ENCODE data around the gene LYRM9.
"Not testable (repeated sequence)": the region's sequence is repeated elsewhere in the genome, so short reads cannot be mapped to it uniquely, and the experiment has no call there.

The LYRM9 gene

DNA sequence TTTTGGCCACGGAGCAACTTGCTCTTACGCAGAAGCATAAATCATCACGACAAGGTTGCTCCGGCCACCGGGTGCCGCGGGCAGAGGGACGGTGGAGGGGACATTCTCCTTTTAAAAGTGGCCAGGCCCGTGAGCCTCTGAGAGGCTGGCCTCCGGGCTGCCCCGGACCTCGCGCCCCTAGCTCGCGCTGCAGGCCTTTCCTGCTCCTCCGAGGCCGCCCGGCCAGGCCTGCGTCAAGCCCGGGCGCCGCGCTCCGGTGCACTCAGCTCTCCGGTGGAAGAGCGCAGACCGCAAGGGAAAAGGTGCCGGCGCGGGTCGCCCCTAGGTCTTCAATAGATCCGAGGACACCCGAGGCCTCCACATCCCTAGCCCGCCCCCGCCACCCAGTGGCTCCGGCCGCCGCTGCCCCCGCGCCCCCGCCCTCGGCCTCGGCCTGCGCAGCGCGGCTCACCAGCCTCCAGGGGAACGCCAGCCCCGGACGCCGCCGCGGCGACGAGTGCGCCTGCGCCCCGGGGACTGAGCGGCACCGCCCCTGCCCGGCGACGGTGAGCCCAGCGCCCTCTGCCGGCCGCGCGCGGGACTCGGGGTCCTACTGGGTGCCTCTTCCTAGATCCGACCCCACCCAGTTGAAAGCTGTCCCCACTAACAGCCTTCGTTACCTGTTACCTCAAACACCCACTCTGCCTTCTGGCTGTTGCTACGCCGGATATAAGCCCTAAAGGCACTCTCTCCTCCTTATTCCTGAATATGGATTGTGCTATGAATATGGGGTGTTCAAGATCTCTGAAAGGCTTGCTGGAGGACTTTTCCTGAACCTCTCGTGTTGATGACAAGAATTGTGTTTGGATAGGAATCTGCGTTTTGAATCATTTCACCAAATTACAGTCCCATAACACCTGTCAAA, at the start of gene LYRM9:
Gene LYRM9 (minus strand): TSS at position 500 of the 904 bp plus-strand sequence. CDS start 10,671 bp downstream, outside the sequence.
- peak; percentile 79 for DNase-seq (ENCODE audit: low spot score)

DNA sequence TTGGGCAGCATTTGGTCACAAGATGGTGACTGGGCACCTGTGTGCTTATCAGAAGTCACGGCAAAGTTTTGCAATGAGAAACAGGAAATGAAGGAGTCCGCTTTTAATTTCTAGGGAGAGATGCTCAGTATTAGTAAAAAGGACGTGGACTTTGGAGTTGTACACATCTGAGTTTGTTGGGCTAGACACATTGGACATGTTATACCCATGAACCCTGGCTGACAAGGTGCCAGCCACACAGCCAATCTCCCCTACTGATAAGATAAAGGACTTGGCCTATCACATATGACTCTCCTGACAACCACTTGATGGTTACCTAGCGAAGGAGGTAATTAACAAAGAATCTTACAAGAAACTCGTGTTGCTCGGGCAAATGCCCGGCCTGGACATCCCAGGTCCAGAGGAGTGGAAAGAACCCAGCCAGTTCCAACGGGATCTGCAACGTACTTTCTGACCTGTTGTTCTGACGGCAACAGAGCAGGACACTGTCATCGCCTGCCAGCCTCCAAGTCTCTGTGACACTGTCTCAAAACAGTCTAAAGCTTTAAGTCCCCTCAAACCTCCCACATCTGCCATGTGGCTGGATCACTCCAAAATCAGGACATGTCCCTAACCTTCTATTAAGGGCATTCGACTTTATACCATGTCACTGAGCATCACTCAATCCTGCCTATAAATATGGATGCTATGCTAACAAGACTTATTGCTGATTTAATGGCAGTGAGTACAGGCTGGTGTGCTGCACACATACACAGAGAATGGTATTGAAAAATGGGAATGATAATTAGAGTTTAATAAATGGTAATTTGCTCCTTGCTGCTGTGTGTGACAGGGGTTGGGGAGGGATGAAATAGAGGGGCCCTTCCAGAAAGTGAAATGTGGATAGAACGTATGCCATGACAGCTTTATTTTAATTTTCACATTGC, 47.6 kb upstream of the LYRM9 start:
- no peak for DNase-seq (ENCODE audit: low spot score)

DNA sequence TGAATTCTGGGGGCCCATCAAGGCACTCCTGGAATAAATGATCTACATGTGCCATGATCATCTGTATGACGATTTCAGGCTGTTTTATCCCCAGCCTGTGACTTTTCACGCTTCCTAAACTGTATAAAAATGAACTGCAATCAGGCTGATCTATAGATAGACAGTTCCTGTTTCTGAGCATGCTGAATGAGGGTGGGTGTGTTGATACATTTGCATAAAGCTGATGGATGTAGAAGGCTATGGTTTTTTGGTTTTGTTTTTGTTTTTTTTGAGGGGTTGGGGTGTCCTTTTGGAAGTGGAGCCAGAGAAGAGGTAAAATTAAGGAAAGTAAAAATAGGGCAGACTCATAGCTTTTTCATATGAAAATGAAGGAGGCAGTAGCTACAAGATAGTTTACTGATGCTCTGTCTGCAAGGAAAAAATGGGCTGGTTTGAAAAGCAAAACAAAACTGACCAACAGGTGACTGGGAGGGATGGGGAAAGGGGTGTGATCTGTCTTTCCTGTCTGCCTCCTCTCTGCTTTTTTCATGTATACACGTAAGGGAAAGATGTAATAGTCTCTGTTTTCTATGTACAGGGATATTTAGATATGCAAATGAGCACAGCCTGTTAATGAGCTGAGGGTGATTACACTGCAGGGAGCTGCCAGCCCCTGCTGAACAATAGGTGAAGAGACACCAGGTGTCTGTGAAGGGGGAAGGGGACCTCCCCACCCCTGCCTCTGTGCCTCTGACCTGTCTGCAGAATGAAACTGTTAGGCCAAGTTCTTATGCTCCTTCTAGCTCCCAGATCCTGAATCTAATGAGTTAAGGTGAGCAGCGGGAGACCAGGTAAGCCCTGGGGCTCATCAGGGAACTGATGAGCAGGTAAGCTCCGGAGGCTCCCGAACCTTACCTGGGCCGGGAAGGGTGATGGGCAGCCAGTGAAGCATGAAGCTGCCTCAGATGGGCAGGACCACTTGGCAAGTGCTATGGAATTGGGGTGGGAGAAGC, 46.6 kb upstream of the LYRM9 start:
- DNase-seq (ENCODE audit: low spot score): no peak

DNA sequence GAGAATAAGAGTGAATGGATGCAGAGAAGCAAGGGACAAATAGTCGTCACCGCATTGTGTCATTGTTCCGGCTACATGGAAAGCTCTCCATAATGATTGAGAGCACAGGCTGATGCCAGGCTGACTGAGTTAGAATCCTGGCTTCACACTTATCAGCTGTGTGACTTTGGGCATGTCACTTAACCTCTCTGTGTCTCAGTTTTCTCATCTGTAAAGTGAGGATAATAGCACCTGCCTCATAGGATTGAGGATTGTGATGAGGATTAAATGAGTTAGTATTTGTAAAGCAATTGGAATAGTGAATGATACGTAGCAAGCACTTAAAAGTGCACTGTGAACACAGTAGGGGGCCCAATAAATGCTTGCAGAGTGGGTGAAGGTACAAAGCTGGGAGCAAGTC, 45.7 kb upstream of the LYRM9 start:
- no peak for DNase-seq (ENCODE audit: low spot score)

DNA sequence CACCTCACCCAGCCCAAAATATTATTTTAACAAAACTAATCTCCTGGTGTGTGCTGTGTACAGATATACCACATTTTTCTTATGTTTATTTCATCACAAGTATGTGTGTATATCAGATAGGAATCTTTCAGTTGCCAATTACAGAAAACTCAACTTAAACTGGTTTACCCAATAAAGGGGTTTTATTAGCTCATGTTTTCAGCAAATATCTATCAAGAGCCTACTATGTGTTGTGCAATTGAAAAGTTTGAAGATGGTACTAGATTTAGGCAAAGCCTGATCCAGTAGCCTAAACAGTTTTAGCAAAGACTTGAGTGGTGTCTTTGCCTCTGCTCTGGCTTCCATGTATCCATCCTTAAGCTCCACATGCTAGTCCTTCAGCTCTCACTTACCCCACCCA, 45.1 kb upstream of the LYRM9 start:
- DNase-seq (ENCODE audit: low spot score): no peak

DNA sequence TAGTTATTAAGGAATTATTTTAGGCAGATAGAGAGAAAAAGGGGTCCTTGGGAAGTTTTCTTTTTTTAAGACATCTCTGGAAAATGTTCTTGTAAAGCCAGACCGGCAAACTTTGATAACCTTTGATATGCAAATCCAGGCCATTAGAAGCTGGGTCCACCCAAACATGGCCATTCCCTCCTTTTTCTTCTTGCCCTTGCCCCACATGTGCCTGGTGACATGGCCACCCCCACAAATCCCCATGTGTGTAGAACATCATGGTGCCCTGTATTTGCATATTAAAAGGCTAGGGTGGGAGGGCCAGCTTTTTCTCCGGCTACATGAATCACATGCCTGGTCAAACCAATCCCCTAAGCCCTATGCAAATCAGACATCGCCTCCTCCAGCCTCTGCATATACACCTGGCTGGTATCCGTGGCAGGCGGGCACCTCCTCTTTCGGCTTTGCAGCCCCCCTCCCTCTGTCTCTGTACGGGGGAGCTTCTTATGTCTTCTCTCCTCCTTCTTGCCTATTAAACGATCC, 43.9 kb upstream of the LYRM9 start:
- no peak for DNase-seq (ENCODE audit: low spot score)

DNA sequence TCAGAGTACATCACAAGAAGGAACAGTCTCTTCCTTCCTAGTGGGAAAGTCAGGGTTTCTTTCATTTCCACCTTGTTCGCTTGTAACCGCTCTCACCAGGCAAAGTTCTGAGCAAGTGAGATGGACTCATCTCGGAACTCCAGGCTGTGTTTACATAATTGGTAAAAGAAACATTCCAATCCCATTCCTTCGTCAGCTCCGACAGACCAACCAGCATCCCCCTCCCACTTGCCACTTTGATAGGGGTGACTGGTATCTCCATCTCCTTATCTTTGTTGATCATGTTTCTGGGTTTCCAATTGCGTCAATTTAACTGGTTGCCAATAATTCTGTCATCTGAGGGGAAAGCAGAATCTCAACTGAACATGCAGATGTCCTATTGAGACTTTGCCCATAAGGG, 36.8 kb upstream of the LYRM9 start:
- no peak for DNase-seq (ENCODE audit: low spot score)

DNA sequence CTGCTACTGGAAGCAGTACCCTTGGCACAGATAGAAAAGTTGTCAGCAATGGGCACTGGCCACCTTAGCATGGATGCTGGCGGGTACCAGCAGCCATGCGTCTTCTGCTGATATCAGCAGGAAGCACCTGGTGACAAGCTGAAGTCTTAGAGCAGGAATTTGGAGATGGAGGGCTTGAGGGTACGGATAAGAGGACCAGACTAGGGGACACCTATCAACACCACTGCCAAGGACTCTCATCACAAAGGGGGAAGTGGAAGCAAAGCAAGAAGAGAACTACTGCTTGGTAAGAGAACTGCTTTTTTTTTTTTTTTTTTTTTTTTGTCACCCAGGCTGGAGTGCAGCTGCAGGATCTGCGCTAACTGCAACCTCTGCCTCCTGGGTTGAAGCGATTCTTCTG, 35.4 kb upstream of the LYRM9 start:
- DNase-seq (ENCODE audit: low spot score): no peak

DNA sequence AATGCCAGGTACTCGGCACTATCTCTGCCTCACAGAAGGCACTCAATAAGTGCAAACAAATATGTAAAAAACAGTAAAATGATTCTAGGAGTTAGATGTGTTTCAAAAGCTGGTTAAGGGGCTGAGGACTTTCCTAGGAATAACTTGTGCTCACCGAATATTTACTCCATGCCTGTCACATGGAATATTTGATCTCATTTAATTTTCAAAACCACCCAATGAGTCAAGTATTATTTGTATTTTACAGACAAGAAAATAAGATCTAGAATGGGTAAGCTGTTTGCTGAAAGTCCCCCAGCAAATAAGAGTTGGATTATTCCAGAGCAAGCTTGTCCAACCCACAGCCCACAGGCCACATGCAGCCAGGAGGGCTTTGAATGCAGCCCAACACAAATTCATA, 34.6 kb upstream of the LYRM9 start:
- no peak for DNase-seq (ENCODE audit: low spot score)

DNA sequence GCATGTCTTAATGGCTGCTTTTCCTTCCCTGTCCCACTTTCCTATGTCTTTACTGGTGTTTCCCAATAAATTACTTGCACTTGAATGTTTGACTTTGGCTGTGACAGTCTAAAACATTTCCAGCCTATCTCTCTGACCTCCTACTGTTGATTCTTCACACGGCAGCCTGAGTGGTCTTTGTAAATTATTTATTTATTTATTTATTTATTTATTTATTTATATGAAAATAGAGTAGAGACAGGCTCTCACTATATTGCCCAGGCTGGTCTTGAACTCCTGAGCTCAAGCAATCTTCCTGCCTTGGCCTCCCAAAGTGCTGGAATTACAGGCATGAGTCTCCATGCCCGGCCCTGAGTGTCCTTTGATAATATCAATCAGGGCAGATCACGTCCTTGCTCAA, 28.4 kb upstream of the LYRM9 start:
- no peak for DNase-seq (ENCODE audit: low spot score)

DNA sequence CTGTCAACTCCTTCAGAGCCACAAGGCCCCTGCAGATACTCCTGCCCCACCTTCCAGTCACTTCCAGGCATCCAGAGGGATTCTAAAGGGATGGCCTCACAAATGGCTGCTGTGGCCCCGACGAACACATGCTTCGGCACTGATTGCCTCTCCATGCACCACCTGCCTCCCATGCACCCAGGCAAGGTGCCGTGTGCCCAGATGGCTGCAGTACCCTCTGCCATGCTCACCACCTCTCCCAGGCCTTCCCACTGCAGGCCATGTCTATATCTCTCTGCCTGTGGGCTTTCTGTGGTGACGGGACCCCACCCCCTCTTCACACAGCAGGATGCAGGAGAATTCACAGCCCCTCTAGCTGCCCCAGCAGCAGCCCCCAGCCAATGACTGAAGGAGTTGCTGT, 27.9 kb upstream of the LYRM9 start:
- no peak for DNase-seq (ENCODE audit: low spot score)

DNA sequence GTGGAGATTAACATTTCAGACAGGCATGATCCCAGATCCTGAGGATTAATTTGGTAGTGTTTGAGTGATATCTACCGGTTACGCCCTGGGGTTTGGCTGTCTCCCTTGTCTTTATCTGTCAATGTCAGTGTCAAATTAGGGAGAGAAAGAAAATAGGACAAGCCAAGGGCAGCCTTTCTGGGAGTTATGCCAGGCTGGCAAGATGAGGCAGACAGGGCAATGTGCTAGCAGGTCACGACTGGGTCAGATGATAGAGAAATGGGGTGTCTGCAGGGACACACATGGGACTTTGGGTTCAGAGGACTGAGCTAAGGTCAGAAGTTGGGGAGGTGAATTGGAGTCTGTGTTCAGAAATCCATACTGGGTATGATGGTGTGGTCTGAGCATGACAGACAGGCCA, 27.4 kb upstream of the LYRM9 start:
- DNase-seq (ENCODE audit: low spot score): no peak

DNA sequence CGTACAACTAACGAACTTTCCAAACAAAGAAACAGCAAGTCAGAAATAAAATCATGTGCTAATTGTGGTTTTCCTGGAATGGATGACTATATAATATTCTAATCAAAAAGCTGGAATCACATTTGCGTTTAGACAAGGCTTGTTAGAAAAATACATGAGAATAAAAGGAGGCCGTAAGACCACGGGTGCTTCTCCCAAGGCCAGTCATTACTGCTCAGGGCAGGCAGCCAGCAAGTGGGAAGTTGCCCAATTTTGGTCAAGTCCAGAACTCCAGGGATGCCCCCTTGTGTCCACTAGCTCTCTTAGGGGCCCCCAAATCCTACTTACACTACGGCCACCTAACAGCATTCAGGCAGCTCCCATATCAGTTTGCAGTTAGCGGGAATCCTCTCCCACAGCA, 25.9 kb upstream of the LYRM9 start:
- DNase-seq (ENCODE audit: low spot score): no peak

DNA sequence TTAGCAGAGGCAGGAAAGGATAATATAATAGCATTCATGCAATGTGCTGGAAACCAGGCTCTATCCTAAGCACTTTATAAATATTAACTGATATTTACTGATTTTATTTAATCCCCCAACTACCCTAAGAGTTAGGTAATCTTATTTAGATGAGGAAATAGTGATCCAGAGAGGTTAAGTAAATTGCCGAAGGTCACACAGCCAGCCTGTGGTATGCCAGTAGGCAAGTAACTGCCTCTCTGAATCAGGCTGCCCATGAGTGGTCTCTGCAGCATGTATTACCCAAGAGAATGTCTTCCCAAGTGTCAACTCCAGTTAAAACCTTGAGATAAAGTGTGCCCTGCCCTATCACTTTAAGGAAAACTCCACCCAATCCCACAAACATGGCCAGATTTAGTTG, 25.3 kb upstream of the LYRM9 start:
- no peak for DNase-seq (ENCODE audit: low spot score)

DNA sequence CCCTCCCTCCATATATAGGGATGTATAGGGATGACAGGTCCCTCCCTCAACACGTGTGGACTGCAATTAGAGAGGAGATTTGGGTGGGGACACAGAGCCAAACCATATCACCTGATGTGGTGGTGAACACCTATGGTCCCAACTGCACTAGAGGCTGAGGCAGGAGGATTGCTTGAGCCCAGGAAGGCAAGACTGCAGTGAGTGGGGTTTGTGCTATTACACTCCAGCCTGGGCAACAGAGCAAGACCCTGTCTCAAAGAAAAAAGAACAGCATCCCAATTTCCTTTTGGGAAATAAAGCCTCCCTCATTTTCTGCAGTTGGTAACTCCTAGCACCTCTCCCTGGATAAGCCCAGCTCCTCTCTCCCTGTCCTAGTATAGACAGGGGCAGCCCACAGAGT, 23.8 kb upstream of the LYRM9 start:
- DNase-seq (ENCODE audit: low spot score): no peak

DNA sequence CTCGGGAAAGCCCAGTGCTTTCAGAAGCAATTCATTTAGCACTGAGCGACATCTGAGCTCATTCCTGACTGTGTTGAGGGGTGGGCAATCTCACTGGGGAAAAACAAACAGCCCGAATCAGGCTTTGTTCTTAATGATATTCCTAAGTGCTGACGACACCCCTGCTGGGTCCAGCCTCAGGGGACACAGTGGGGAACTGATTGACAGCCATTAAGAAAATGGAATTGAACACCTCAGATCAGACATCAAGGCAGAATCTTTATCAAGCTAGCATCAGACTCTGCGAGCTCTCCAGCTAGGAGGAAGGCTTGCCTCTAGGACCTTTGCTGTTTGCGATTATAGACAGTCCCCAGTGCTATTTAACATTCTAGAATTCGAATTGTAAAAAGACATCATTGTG, 22.5 kb upstream of the LYRM9 start:
- DNase-seq (ENCODE audit: low spot score): no peak

DNA sequence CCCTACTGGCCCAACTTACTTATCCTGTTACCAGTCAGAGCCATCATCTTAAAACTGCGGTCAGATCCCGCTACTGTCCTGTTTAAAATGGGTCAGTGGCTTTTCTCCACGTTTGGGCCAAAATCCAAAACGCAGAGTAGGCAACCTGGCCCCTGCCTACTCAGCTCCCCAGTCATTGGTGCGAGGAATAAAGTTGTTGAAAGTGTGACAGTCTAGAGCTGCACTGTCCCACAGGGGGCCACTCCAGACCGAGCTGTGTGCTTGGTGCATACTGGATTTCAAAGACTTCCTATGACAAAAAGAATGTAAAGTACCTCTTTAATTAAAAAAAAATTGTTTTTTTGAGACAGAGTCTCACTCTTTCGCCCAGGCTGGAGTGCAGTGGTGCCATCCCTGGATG, 21.2 kb upstream of the LYRM9 start:
- DNase-seq (ENCODE audit: low spot score): no peak

DNA sequence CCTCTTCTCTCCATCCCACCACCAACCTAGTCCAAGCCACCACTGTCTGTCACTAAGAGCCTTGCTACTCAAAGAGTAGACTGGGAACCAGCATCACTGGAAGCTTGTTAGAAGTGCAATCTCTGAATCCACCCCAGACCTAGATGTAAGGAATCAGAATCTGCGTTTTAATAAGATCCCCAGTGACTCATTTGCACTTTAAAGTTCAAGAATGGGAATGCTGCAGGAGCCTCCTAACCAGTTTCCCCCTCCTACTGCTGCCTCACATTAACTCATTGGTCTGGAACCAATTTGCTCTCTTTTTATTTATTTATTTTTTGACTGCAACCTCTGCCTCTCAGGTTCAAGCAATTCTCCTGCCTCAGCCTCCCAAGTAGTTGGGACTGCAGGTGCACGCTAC, 19.8 kb upstream of the LYRM9 start:
- DNase-seq (ENCODE audit: low spot score): no peak

DNA sequence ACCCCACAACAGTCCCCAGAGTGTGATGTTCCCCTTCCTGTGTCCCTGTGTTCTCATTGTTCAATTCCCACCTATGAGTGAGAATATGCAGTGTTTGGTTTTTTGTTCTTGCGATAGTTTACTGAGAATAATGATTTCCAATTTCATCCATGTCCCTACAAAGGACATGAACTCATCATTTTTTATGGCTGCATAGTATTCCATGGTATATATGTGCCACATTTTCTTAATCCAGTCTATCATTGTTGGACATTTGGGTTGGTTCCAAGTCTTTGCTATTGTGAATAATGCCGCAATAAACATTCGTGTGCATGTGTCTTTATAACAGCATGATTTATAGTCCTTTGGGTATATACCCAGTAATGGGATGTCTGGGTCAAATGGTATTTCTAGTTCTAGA, 19.1 kb upstream of the LYRM9 start:
- DNase-seq (ENCODE audit: low spot score): not testable (repeated sequence)

DNA sequence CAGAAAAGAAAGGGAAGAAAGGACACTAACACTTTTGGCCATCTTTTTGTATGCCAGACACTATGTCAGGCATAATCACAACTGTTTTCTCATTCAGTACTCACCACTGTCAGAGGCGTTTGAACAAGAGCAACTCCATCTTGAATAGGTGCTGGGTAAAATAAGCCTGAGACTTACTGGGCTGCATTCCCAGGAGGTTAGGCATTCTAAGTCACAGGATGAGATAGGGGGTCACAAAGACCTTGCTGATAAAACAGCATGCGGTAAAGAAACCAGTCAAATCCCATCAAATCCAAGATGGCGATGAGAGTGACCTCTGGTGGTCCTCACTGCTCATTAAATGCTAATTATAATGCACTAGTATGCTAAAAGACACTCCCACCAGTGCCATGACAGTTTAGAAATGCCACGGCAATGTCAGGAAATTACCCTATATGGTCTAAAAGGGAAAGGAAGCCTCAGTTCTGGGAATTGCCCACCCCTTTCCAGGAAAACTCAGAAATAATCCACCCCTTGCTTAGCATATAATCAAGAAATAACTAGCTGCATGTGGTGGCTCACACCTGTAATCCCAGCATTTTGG, 14.9 kb upstream of the LYRM9 start:
- DNase-seq (ENCODE audit: low spot score): no peak

DNA sequence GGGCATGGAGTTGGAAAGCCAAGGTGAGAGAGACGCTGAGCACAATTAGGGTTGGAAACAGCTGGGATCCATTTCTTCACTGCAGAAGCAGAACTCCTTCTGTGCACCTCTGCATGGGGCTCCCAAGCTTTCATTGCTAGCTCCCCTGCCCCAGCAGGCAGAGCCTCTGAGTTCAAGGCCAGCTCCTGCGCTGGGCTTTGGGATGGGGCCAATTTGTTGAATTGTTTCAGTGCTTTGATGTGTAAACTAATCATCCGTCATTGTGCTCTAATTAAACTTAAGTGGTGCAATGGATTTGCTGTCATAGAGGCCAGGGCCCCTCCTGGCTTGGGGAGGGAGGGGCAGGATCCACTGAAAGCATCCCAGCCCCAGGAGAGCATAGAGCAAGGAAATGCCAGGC, 13.5 kb upstream of the LYRM9 start:
- DNase-seq (ENCODE audit: low spot score): no peak
